ENCODE data around the gene NRXN3.
A peak's percentile ranks its signal among the peaks of the same experiment; 100 is the strongest.

NRXN3 gene

GRCh38 chr14:78164226-78164853, 5.8 kb upstream of the NRXN3 start:
- no peak for DNase-seq (ENCODE audit: extremely low read depth, low read depth)
- H3K4me3 ChIP-seq (replicated peaks; ENCODE audit: low read depth, low read length) = no peak overlapping the region
- TF ChIP-seq CTCF (IDR thresholded peaks at IDR 0.05; ENCODE audit: low read depth, low read length, missing control alignments) = peak; percentile 24

DNA sequence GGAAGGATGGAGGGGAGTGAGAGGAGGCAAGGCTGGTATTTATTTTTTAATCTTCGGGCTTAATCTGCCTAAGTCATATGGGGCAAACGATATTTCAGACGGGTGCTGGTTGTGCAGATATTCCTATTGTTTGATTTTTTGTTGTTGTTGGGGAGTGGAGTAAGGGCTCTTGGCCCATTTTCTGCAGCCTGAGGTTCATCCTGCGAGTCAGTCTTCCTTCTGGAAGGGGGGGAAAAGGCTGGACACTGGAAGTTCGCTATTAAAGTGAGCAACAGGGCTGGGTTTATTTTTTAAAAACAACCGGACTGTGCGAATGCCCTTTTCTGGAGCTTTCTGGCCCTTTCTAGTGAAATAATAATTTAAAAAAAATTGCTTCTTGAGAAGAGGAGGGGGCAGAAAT, 2.3 kb downstream of the NRXN3 start:
- no peak for TF ChIP-seq CTCF (IDR thresholded peaks at IDR 0.05; ENCODE audit: low read depth, low read length, missing control alignments)
- DNase-seq (ENCODE audit: extremely low read depth, low read depth) = no peak
- H3K4me3 ChIP-seq (replicated peaks; ENCODE audit: low read depth, low read length) = no peak overlapping the region

- no peak for TF ChIP-seq CTCF (IDR thresholded peaks at IDR 0.05; ENCODE audit: low read depth, low read length, missing control alignments)
- DNase-seq (ENCODE audit: extremely low read depth, low read depth) = no peak
- no peak overlapping the region for H3K4me3 ChIP-seq (replicated peaks; ENCODE audit: low read depth, low read length)
Observed at GRCh38 chr14:78173346-78174035, 3.3 kb downstream of the NRXN3 start.

DNA sequence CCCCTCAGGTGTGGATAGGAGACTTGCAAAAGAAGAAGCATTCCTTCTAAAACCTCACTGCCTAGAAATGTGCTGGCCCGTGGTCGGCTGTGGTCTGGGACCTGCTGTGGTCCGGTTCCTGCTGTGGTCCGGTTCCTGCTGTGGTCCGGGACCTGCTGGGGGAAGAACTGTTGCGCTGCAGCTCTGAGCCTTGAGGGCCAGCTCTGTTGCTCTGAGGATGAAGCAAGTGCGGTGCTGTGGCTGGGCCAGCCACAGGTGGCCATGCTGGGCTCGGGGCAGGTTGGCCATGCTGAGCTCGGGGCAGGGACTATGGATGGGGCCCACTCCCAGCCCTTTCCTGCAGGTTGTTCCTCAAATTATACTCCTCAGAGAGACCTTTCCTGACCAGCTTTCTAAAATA, 5.2 kb downstream of the NRXN3 start:
- H3K4me3 ChIP-seq (replicated peaks; ENCODE audit: low read depth, low read length) = no peak overlapping the region
- TF ChIP-seq CTCF (IDR thresholded peaks at IDR 0.05; ENCODE audit: low read depth, low read length, missing control alignments) = no peak
- no peak for DNase-seq (ENCODE audit: extremely low read depth, low read depth)

DNA sequence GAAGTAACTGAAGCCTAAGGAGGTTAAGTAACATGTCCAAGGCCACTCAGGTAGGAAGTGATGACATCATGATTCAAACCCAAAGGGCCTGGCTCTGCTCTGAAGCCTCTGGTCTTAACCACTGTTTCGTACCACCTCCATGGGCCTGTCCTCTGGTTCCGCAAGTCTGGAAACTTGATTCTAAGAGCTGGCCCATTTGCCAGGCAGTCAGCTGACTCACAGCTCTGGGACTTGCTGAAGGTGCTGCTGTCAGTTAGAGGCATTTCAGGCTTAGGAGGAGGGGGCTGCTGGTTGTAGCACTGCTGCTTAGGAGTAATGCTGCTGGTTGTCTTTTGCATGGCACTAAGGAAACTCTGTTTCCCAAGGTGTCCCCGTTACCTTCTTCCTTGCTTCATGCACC, 7.9 kb downstream of the NRXN3 start:
- no peak for DNase-seq (ENCODE audit: extremely low read depth, low read depth)
- TF ChIP-seq CTCF (IDR thresholded peaks at IDR 0.05; ENCODE audit: low read depth, low read length, missing control alignments) = no peak

GRCh38 chr14:78178971-78179370, 8.8 kb downstream of the NRXN3 start:
- DNase-seq (ENCODE audit: extremely low read depth, low read depth) = no peak
- H3K4me3 ChIP-seq (replicated peaks; ENCODE audit: low read depth, low read length) = no peak overlapping the region
- TF ChIP-seq CTCF (IDR thresholded peaks at IDR 0.05; ENCODE audit: low read depth, low read length, missing control alignments) = no peak

More for the DNA sequence above, 7.9 kb downstream of the NRXN3 start:
- H3K4me3 ChIP-seq (replicated peaks; ENCODE audit: low read depth, low read length) = no peak overlapping the region

All from HFF-Myc (cell line).